ENCODE measurements around the gene UBE4B.

The UBE4B gene

GRCh38 chr1:10108134-10108663 lies 75.4 kb downstream of the UBE4B start:
- H3K27ac ChIP-seq (ENCODE audit: low read length, poor library complexity, severe bottlenecking): peak overlapping the region; percentile 64
- 33% methylated on average over 5 of the region's 8 CpGs for WGBS
- peak; percentile 86 for DNase-seq

GRCh38 chr1:10108948-10109708 lies 76.4 kb downstream of the UBE4B start:
- H3K4me3 ChIP-seq (ENCODE audit: insufficient read depth in 1 of 2, low read depth in 1 of 2, low read length in 2 of 2): no peak overlapping the region
- no peak for DNase-seq
- H2BK120ac ChIP-seq (ENCODE audit: low read depth, low read length): no peak overlapping the region
- H3K27me3 ChIP-seq (ENCODE audit: control insufficient read depth in 1 of 2, insufficient read depth in 1 of 2, low read length in 2 of 2): no peaks in the 10 kb centered on the region
- peak overlapping the region; percentile 33 for H3K27ac ChIP-seq (ENCODE audit: low read length, poor library complexity, severe bottlenecking)
- H3K79me1 ChIP-seq (replicated peaks; ENCODE audit: low read length, poor library complexity, severe bottlenecking): peaks cover 31% of the 10 kb centered on the region
- H2BK12ac ChIP-seq (ENCODE audit: low read length in 2 of 2): no peak overlapping the region
- 95% methylated on average over 8 of the region's 11 CpGs for WGBS
- peaks cover 6% of the 10 kb centered on the region for H3K4me1 ChIP-seq (ENCODE audit: control insufficient read depth, insufficient read depth, low read depth, low read length)
- no peak overlapping the region for H2AK5ac ChIP-seq (ENCODE audit: low read length, severe bottlenecking)
- H2BK15ac ChIP-seq (ENCODE audit: low read depth, poor library complexity, severe bottlenecking): no peak overlapping the region
- no peak overlapping the region for H3K4me2 ChIP-seq (ENCODE audit: low read length, poor library complexity, severe bottlenecking)
- H4K91ac ChIP-seq (ENCODE audit: low read length): no peak overlapping the region
- H3K23ac ChIP-seq (ENCODE audit: low read length in 2 of 2): no peak overlapping the region
- no peak overlapping the region for H2BK5ac ChIP-seq (ENCODE audit: low read depth, low read length, poor library complexity, severe bottlenecking)
- no peak overlapping the region for H3K9ac ChIP-seq (ENCODE audit: low read length)
- no peak overlapping the region for H3K4ac ChIP-seq (ENCODE audit: low read depth in 1 of 2, low read length in 2 of 2)
- H3K9me3 ChIP-seq (ENCODE audit: control insufficient read depth, low read length): no peaks in the 10 kb centered on the region
- H4K8ac ChIP-seq (ENCODE audit: low read length): no peak overlapping the region
- peaks cover 20 to 59% of the 10 kb centered on the region in 2 experiments for H3K36me3 ChIP-seq (ENCODE audit: control insufficient read depth in 1 of 2, insufficient read depth in 2 of 2, low read depth in 1 of 2, low read length in 2 of 2)
- no peak overlapping the region for H2AFZ ChIP-seq (ENCODE audit: low read depth, low read length)
- H3K14ac ChIP-seq (ENCODE audit: low read length in 2 of 2): no peak overlapping the region
- peak overlapping the region in 1 of 2 experiments; percentile 59 for H3K18ac ChIP-seq (ENCODE audit: low read depth in 1 of 2, low read length in 2 of 2)

More at GRCh38 chr1:10108134-10108663, 75.4 kb downstream of the UBE4B start:
- Histone ChIP-seq H2BK12ac (ENCODE audit: low read length in 2 of 2) (no peak overlapping the region), H3K4me3 (ENCODE audit: insufficient read depth in 1 of 2, low read depth in 1 of 2, low read length in 2 of 2) (no peak overlapping the region), H4K8ac (ENCODE audit: low read length) (no peak overlapping the region), H3K9me3 (ENCODE audit: control insufficient read depth, low read length) (no peaks in the 10 kb centered on the region), H3K9ac (ENCODE audit: low read length) (no peak overlapping the region), H2BK5ac (ENCODE audit: low read depth, low read length, poor library complexity, severe bottlenecking) (no peak overlapping the region), H3K36me3 (ENCODE audit: control insufficient read depth in 1 of 2, insufficient read depth in 2 of 2, low read depth in 1 of 2, low read length in 2 of 2) (peaks cover 26 to 59% of the 10 kb centered on the region in 2 experiments), H2AK5ac (ENCODE audit: low read length, severe bottlenecking) (no peak overlapping the region), H3K79me1 (replicated peaks; ENCODE audit: low read length, poor library complexity, severe bottlenecking) (peaks cover 28% of the 10 kb centered on the region), H3K18ac (ENCODE audit: low read depth in 1 of 2, low read length in 2 of 2) (no peak overlapping the region), H3K4ac (ENCODE audit: low read depth in 1 of 2, low read length in 2 of 2) (no peak overlapping the region), H4K91ac (ENCODE audit: low read length) (no peak overlapping the region), H3K4me2 (ENCODE audit: low read length, poor library complexity, severe bottlenecking) (no peak overlapping the region), H3K14ac (ENCODE audit: low read length in 2 of 2) (no peak overlapping the region), H3K4me1 (ENCODE audit: control insufficient read depth, insufficient read depth, low read depth, low read length) (peaks cover 6% of the 10 kb centered on the region), H3K23ac (ENCODE audit: low read length in 2 of 2) (no peak overlapping the region), H2BK15ac (ENCODE audit: low read depth, poor library complexity, severe bottlenecking) (no peak overlapping the region), H2BK120ac (ENCODE audit: low read depth, low read length) (no peak overlapping the region), H2AFZ (ENCODE audit: low read depth, low read length) (no peak overlapping the region), H3K27me3 (ENCODE audit: control insufficient read depth in 1 of 2, insufficient read depth in 1 of 2, low read length in 2 of 2) (no peaks in the 10 kb centered on the region)

GRCh38 chr1:10113501-10113900 lies 80.7 kb downstream of the UBE4B start:
- peaks cover 3% of the 10 kb centered on the region for H3K4me1 ChIP-seq (ENCODE audit: control insufficient read depth, insufficient read depth, low read depth, low read length)
- H3K27me3 ChIP-seq (ENCODE audit: control insufficient read depth in 1 of 2, insufficient read depth in 1 of 2, low read length in 2 of 2): no peaks in the 10 kb centered on the region
- H3K4me3 ChIP-seq (ENCODE audit: insufficient read depth in 1 of 2, low read depth in 1 of 2, low read length in 2 of 2): no peak overlapping the region
- H2BK120ac ChIP-seq (ENCODE audit: low read depth, low read length): no peak overlapping the region
- no peak overlapping the region for H4K8ac ChIP-seq (ENCODE audit: low read length)
- H3K18ac ChIP-seq (ENCODE audit: low read depth in 1 of 2, low read length in 2 of 2): no peak overlapping the region
- H2AK5ac ChIP-seq (ENCODE audit: low read length, severe bottlenecking): no peak overlapping the region
- no peaks in the 10 kb centered on the region for H3K9me3 ChIP-seq (ENCODE audit: control insufficient read depth, low read length)
- H3K4me2 ChIP-seq (ENCODE audit: low read length, poor library complexity, severe bottlenecking): no peak overlapping the region
- H3K79me1 ChIP-seq (replicated peaks; ENCODE audit: low read length, poor library complexity, severe bottlenecking): peaks cover 30% of the 10 kb centered on the region
- H3K9ac ChIP-seq (ENCODE audit: low read length): no peak overlapping the region
- H2AFZ ChIP-seq (ENCODE audit: low read depth, low read length): no peak overlapping the region
- no peak overlapping the region for H4K91ac ChIP-seq (ENCODE audit: low read length)
- H3K14ac ChIP-seq (ENCODE audit: low read length in 2 of 2): no peak overlapping the region
- no peak overlapping the region for H3K27ac ChIP-seq (ENCODE audit: low read length, poor library complexity, severe bottlenecking)
- H3K23ac ChIP-seq (ENCODE audit: low read length in 2 of 2): no peak overlapping the region
- 98% methylated on average over 12 of the region's 12 CpGs for WGBS
- H2BK5ac ChIP-seq (ENCODE audit: low read depth, low read length, poor library complexity, severe bottlenecking): no peak overlapping the region
- no peak for DNase-seq
- H3K4ac ChIP-seq (ENCODE audit: low read depth in 1 of 2, low read length in 2 of 2): no peak overlapping the region
- H2BK12ac ChIP-seq (ENCODE audit: low read length in 2 of 2): no peak overlapping the region
- H3K36me3 ChIP-seq (ENCODE audit: control insufficient read depth in 1 of 2, insufficient read depth in 2 of 2, low read depth in 1 of 2, low read length in 2 of 2): peaks cover 18 to 54% of the 10 kb centered on the region in 2 experiments
- no peak overlapping the region for H2BK15ac ChIP-seq (ENCODE audit: low read depth, poor library complexity, severe bottlenecking)

- Histone ChIP-seq H3K9ac (ENCODE audit: low read length) (no peak overlapping the region), H3K18ac (ENCODE audit: low read depth in 1 of 2, low read length in 2 of 2) (no peak overlapping the region), H2AK5ac (ENCODE audit: low read length, severe bottlenecking) (no peak overlapping the region), H3K27ac (ENCODE audit: low read length, poor library complexity, severe bottlenecking) (no peak overlapping the region), H3K36me3 (ENCODE audit: control insufficient read depth in 1 of 2, insufficient read depth in 2 of 2, low read depth in 1 of 2, low read length in 2 of 2) (peaks cover 24 to 56% of the 10 kb centered on the region in 2 experiments), H3K4ac (ENCODE audit: low read depth in 1 of 2, low read length in 2 of 2) (no peak overlapping the region), H2BK12ac (ENCODE audit: low read length in 2 of 2) (no peak overlapping the region), H4K8ac (ENCODE audit: low read length) (no peak overlapping the region), H3K79me1 (replicated peaks; ENCODE audit: low read length, poor library complexity, severe bottlenecking) (peaks cover 30% of the 10 kb centered on the region), H4K91ac (ENCODE audit: low read length) (no peak overlapping the region), H3K4me2 (ENCODE audit: low read length, poor library complexity, severe bottlenecking) (no peak overlapping the region), H3K4me1 (ENCODE audit: control insufficient read depth, insufficient read depth, low read depth, low read length) (no peaks in the 10 kb centered on the region), H2BK5ac (ENCODE audit: low read depth, low read length, poor library complexity, severe bottlenecking) (no peak overlapping the region), H2BK15ac (ENCODE audit: low read depth, poor library complexity, severe bottlenecking) (no peak overlapping the region), H3K9me3 (ENCODE audit: control insufficient read depth, low read length) (no peaks in the 10 kb centered on the region), H2AFZ (ENCODE audit: low read depth, low read length) (no peak overlapping the region), H3K4me3 (ENCODE audit: insufficient read depth in 1 of 2, low read depth in 1 of 2, low read length in 2 of 2) (no peak overlapping the region), H3K23ac (ENCODE audit: low read length in 2 of 2) (no peak overlapping the region), H3K14ac (ENCODE audit: low read length in 2 of 2) (no peak overlapping the region), H2BK120ac (ENCODE audit: low read depth, low read length) (no peak overlapping the region), H3K27me3 (ENCODE audit: control insufficient read depth in 1 of 2, insufficient read depth in 1 of 2, low read length in 2 of 2) (no peaks in the 10 kb centered on the region)
- no peak for DNase-seq
- WGBS: 98% methylated on average over 6 of the region's 6 CpGs
Observed at GRCh38 chr1:10114746-10115145, 82.0 kb downstream of the UBE4B start.
